MCF 10A (cell line): ENCODE measurements around the gene DNAJC10. TPM values are rescaled to one million over a fixed set of nuclear protein-coding genes. Genes with fewer than 3 reads are reported as not detected.
"Not testable (repeated sequence)": the region's sequence is repeated elsewhere in the genome, so short reads cannot be mapped to it uniquely, and the experiment has no call there.

Source experiments
- BruUV-seq: library from RNA; stranded (reverse); fragments of 400-500 nt; replicated peaks from 2 replicates; lab custom pipeline; 2021; lab: Mats Ljungman, UMichigan
- CTCF ChIA-PET: fragments of 300-600 bp; sonication (Branson Sonifier 250); formaldehyde crosslinking; extraction: SDS; loops from one replicate; lab custom pipeline; 2021; ENCODE audit warnings: antibody characterized with exemption, inconsistent platforms; lab: Yijun Ruan, JAX
- POLR2A ChIA-PET: fragments of 300-600, 350-650 bp; sonication (Branson Sonifier 250); formaldehyde crosslinking; extraction: SDS; loops from one replicate; lab custom pipeline; 2020; ENCODE audit warnings: antibody characterized with exemption, inconsistent platforms; lab: Yijun Ruan, JAX
- DNase-seq: peaks from one replicate; pipeline ENCODE4 v3.0.0-alpha.2; 2018; ENCODE audit not compliant: unreplicated experiment
- H3K27ac Mint-ChIP-seq: one replicate; pipeline ENCODE4 v1.8.0; 2022; ENCODE audit warnings: mild to moderate bottlenecking, low read depth, mixed read lengths; ENCODE audit not compliant: unreplicated experiment
- H3K27me3 Mint-ChIP-seq: one replicate; pipeline ENCODE4 v1.8.0; 2022; ENCODE audit warnings: mixed read lengths; ENCODE audit not compliant: insufficient read depth, unreplicated experiment
- H3K36me3 Mint-ChIP-seq: one replicate; pipeline ENCODE4 v1.8.0; 2022; ENCODE audit warnings: mild to moderate bottlenecking, moderate library complexity, mixed read lengths; ENCODE audit not compliant: insufficient read depth, unreplicated experiment
- H3K4me1 Mint-ChIP-seq: one replicate; pipeline ENCODE4 v1.8.0; 2022; ENCODE audit warnings: mixed read lengths; ENCODE audit not compliant: insufficient read depth, unreplicated experiment
- H3K4me3 Mint-ChIP-seq: one replicate; pipeline ENCODE4 v1.8.0; 2022; ENCODE audit warnings: mild to moderate bottlenecking, moderate library complexity, mixed read lengths; ENCODE audit not compliant: unreplicated experiment
- H3K9me3 Mint-ChIP-seq: one replicate; pipeline ENCODE4 v1.8.0; 2022; ENCODE audit warnings: mixed read lengths; ENCODE audit not compliant: unreplicated experiment
- intact Hi-C: fragments of 100-400 bp; cut with micrococcal nuclease; formaldehyde crosslinking; loops from 2 replicates; pipeline ENCODE4 v1.14.1; 2022
- total RNA-seq: library from RNA; stranded (reverse); gene quantifications from 2 replicates; pipeline ENCODE4 v1.2.3, GENCODE V29; 2022
- TF ChIP-seq, protein P1 (sequence below): fragments of 200-600 bp; IDR thresholded peaks from one replicate; pipeline ENCODE4 v1.8.0; 2022; ENCODE audit warnings: antibody characterized with exemption, mild to moderate bottlenecking; ENCODE audit not compliant: unreplicated experiment

DNAJC10 gene
- total RNA-seq, 1 experiment from 2014 or later, result 204 TPM

DNA sequence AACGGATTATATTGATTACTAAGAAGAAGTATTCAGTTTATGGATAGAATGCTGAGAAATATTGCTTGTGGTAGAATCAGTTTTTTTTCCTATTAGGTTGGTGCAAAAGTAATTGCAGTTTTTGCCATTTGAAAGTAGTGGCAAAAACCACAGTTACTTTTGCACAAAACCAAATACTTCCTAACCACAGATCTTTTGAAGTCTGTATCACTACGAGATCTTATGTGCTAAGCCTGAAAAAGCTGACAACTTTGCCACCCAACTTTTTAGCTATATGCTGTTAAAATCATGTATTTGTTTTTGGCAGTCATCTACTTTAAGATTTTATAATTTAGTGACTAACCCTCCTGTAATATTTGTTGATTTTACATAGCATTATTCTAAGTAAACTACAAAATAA is 24.6 kb downstream of the DNAJC10 start:
- H3K36me3 Mint-ChIP-seq, result peaks cover 74% of the 10 kb centered on the region

DNA sequence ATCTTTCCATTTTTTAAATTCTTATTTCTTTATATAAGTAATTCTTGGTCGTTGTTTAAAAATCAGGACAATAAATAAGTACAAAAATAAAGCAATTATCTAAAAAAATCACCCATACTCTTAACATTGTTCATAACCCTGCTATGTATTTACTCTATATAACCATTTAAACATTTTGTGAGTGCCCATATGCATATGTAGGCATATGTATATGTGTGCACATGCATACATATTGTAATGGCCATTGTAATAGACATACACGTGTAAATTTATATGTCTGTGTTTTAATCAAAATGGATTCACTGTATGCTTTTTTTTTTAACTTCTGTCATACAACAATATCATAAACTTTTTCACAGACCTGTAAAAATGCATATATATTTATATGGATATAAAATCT is 25.6 kb downstream of the DNAJC10 start:
- POLR2A ChIA-PET, result no interaction called here
- Mint-ChIP-seq H3K36me3 (peaks cover 78% of the 10 kb centered on the region), H3K27me3 (no peaks in the 10 kb centered on the region), H3K9me3 (no peaks in the 10 kb centered on the region), H3K4me1 (no peaks in the 10 kb centered on the region), H3K4me3 (no peak overlapping the region), H3K27ac (no peak overlapping the region)
- BruUV-seq, result no TSS peak
- intact Hi-C loops, result no loop called here
- TF ChIP-seq, protein P1, sequence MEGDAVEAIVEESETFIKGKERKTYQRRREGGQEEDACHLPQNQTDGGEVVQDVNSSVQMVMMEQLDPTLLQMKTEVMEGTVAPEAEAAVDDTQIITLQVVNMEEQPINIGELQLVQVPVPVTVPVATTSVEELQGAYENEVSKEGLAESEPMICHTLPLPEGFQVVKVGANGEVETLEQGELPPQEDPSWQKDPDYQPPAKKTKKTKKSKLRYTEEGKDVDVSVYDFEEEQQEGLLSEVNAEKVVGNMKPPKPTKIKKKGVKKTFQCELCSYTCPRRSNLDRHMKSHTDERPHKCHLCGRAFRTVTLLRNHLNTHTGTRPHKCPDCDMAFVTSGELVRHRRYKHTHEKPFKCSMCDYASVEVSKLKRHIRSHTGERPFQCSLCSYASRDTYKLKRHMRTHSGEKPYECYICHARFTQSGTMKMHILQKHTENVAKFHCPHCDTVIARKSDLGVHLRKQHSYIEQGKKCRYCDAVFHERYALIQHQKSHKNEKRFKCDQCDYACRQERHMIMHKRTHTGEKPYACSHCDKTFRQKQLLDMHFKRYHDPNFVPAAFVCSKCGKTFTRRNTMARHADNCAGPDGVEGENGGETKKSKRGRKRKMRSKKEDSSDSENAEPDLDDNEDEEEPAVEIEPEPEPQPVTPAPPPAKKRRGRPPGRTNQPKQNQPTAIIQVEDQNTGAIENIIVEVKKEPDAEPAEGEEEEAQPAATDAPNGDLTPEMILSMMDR, result no peak
- DNase-seq, result no peak
- CTCF ChIA-PET, result no interaction called here

More for the DNA sequence above, 24.6 kb downstream of the DNAJC10 start:
- TF ChIP-seq, protein P1, result no peak
- intact Hi-C loops, result no loop called here
- no peaks in the 10 kb centered on the region for H3K27me3 Mint-ChIP-seq
- no peak overlapping the region for H3K27ac Mint-ChIP-seq
- ChIA-PET CTCF (no interaction called here), POLR2A (no interaction called here)
- no peaks in the 10 kb centered on the region for H3K4me1 Mint-ChIP-seq
- DNase-seq, result no peak
- no peaks in the 10 kb centered on the region for H3K9me3 Mint-ChIP-seq
- no TSS peak for BruUV-seq
- no peak overlapping the region for H3K4me3 Mint-ChIP-seq

DNA sequence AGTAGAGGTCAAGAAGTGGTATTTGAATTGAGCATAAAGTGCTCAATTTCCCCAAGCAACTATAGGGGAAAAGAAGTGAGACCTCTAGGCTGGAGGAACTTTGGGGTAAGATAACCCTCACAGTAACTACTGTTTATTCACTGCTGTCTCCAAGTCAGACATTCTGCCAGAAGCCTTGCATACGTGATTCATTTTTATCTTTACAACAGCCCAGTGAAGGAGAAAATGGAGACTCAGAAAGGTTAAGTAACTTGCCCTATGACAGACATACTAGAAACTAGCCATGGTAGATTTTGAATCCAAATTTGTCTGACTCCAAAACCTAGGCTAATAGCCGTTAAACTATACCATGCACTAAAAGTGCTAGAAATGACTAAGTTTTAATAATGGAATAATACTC is 28.4 kb downstream of the DNAJC10 start:
- peaks cover 56% of the 10 kb centered on the region for H3K36me3 Mint-ChIP-seq
- no peak for DNase-seq
- no peak overlapping the region for H3K27ac Mint-ChIP-seq
- intact Hi-C loops, result no loop called here
- H3K4me1 Mint-ChIP-seq, result no peaks in the 10 kb centered on the region
- H3K9me3 Mint-ChIP-seq, result no peaks in the 10 kb centered on the region
- no TSS peak for BruUV-seq
- ChIA-PET POLR2A (no interaction called here), CTCF (no interaction called here)
- no peak overlapping the region for H3K4me3 Mint-ChIP-seq
- H3K27me3 Mint-ChIP-seq, result no peaks in the 10 kb centered on the region
- TF ChIP-seq, protein P1, result no peak

DNA sequence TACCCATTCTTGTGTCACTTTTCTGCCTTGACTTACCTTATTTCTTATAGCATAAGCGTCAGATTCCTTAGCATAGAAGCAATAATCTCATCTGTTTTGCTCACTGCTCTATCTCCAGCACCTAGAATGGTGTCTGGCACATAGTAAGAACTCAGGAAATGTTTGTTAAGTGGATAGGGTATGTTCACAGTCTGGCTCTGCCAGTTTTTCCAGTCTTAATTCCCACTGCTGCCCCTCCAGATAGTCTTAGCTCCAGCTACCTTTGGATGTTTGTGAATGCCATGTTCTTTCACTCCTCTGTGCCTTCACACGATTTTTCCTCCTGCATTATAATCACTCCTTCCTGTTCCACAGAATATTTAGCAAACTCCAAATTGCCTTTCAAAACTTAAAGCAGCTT is 29.0 kb downstream of the DNAJC10 start:
- ChIA-PET CTCF (interaction anchor here (0.7 kb wide), 1 partner anchor 23 kb away, joined by 4 read pairs; no protein-coding TSS in a partner anchor), POLR2A (no interaction called here)
- H3K4me3 Mint-ChIP-seq, result no peak overlapping the region
- no peaks in the 10 kb centered on the region for H3K27me3 Mint-ChIP-seq
- TF ChIP-seq, protein P1, result no peak
- H3K9me3 Mint-ChIP-seq, result no peaks in the 10 kb centered on the region
- H3K36me3 Mint-ChIP-seq, result peaks cover 60% of the 10 kb centered on the region
- no peak for DNase-seq
- H3K4me1 Mint-ChIP-seq, result no peaks in the 10 kb centered on the region
- no peak overlapping the region for H3K27ac Mint-ChIP-seq
- no TSS peak for BruUV-seq
- intact Hi-C loops, result no loop called here

DNA sequence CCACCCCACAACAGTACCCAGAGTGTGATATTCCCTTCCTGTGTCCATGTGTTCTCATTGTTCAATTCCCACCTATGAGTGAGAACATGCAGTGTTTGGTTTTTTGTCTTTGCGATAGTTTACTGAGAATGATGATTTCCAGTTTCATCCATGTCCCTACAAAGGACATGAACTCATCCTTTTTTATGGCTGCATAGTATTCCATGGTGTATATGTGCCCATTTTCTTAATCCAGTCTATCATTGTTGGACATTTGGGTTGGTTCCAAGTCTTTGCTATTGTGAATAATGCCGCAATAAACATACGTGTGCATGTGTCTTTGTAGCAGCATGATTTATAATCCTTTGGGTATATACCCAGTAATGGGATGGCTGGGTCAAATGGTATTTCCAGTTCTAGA is 29.8 kb downstream of the DNAJC10 start:
- BruUV-seq, H3K4me3 Mint-ChIP-seq, intact Hi-C loops, H3K4me1 Mint-ChIP-seq, CTCF ChIA-PET, DNase-seq, POLR2A ChIA-PET, H3K27me3 Mint-ChIP-seq, H3K27ac Mint-ChIP-seq, H3K9me3 Mint-ChIP-seq: not testable (repeated sequence)
- H3K36me3 Mint-ChIP-seq, result peaks cover 60% of the 10 kb centered on the region
